Measurements from ENCODE around the gene F12. TPM values are rescaled to one million over a fixed set of nuclear protein-coding genes. Genes with fewer than 3 reads are reported as not detected.
A peak's percentile ranks its signal among the peaks of the same experiment; 100 is the strongest.

The F12 gene
- total and polyA plus RNA-seq, 3 experiments from 2014 or later: 1.9 to 10.3 (median 9.2) TPM

DNA sequence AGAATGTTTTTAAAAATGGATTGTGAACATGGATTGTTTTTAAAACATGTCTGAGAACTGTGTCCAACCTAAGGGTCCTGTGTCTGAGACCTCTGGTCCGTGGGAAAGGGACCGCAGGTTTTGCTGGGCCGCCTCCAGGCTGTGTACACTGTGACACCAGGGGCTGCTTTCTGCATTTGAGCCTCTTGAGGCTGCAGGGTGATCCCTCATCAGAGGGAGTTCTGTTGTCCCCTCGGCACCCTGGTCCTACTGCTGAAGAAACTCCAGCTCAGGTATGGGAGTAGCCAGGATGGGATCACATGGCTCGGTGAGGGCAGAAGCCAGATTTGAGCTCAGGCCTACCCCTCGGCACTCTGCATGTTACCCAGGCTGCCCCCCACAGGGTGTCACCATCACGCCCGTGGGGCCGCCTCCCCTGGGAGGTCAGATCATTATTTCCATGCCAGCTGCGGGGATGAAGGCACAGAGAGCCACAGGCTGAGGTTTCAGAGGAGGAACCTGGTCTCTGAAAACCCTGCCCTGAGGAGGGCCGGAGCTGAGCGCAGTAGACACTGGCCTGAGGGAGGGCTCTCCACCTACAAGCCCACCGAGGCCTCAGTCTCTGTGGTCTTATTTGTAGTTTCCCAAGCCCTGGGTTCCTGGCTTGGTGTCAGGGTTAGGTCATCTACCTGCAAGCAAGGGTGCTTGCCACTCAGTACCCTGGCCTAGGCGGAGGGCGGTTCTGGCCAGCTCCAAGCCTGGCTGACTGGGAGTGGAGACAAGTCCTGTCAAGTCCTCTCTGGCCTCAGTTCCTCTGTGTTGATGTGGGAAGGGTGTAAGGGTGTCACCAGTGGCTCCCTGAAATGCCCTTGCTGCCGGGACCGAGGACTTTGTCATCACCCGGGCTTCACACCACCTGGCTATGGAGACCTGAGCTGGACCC, 40.0 kb upstream of the F12 start:
- no peak overlapping the region for H3K4me3 ChIP-seq (ENCODE audit: low read length)
- peak in 1 of 5 donors; percentile 47 for DNase-seq
- no peaks in the 10 kb centered on the region for H3K27me3 ChIP-seq (ENCODE audit: insufficient read depth, low read length, poor library complexity, severe bottlenecking)
- H3K27ac ChIP-seq (ENCODE audit: low read depth, low read length): no peak overlapping the region
- peaks cover 0 to 2% (median 0%) of the 10 kb centered on the region in 3 donors for H3K36me3 Mint-ChIP-seq
- peaks cover 40 to 56% (median 41%) of the 10 kb centered on the region in 3 donors for H3K4me1 Mint-ChIP-seq
- POLR2A ChIA-PET: interaction anchor here (2.4 to 8.6 kb wide), 4 partner anchors 18 to 46 kb away, joined by 10 to 154 read pairs (median 75); partner anchors contain the start of gene GRK6
- H3K4me3 Mint-ChIP-seq: peak overlapping the region in 3 of 7 donors; percentile 32 to 82 (median 81)
- H3K27ac Mint-ChIP-seq: peak overlapping the region in 4 of 8 donors; percentile 29 to 97 (median 48)
- no peaks in the 10 kb centered on the region for H3K9me3 Mint-ChIP-seq
- H3K4me1 ChIP-seq (ENCODE audit: insufficient read depth, low read length): peaks cover 45% of the 10 kb centered on the region
- CTCF ChIA-PET: interaction anchor here (0.9 to 20.8 kb wide), 7 partner anchors 10 to 139 kb away, joined by 3 to 326 read pairs (median 6); partner anchors contain the start of genes F12, GRK6 and PFN3
- no peaks in the 10 kb centered on the region for H3K36me3 ChIP-seq (ENCODE audit: insufficient read depth, low read length)
- H3K27me3 Mint-ChIP-seq: peaks cover 0 to 3% of the 10 kb centered on the region in 2 donors
- no peaks in the 10 kb centered on the region for H3K9me3 ChIP-seq (ENCODE audit: low read length)

DNA sequence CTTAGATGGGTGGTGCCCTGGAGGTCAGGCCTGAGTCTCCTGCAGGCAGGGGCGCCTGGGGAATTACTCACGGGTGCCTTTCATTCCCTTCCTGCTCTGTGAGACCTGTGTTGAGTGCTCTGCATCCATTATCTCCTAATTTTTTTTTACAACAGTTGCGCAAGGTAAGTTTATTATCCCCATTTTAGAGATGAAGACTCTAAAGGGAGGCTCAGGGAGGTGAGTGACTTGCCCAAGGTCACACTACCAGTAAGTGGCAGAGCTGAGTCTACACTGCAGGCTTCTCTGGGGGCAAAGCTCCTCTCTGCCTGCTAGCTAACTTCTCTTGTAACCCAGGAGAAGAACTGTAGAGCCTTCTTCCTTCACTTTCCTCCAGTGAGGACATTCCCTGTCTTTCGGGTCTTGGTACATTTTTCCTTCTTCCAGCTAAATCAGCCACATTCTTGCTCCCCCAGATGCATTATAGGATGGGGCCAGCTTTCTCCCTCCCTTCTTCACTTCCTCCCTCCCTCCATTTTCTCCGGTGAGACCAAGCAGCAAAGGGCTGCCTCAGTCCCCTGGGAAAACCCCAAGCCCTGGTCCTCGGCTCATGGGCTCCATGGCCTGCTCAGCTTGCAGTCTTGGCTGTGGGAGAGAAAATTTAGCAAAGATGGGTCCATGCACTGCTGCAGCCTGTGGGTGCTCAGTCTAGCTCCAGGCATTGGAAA, 39.0 kb upstream of the F12 start:
- CTCF ChIA-PET: interaction anchor here (0.9 to 20.8 kb wide), 10 partner anchors 9 to 138 kb away, joined by 3 to 326 read pairs (median 5); partner anchors contain the start of genes F12, GRK6 and PFN3
- DNase-seq: no peak
- POLR2A ChIA-PET: interaction anchor here (0.9 to 8.6 kb wide), 6 partner anchors 11 to 75 kb away, joined by 3 to 154 read pairs (median 33); partner anchors contain the start of gene GRK6
- Mint-ChIP-seq H3K27ac (peak overlapping the region; percentile 14 to 97 (median 82)), H3K27me3 (no peaks in the 10 kb centered on the region), H3K4me3 (peak overlapping the region; percentile 10 to 82 (median 75)), H3K4me1 (peaks cover 39 to 54% (median 42%) of the 10 kb centered on the region in 3 donors), H3K36me3 (peaks cover 0 to 2% (median 0%) of the 10 kb centered on the region in 3 donors), H3K9me3 (no peaks in the 10 kb centered on the region)
- Histone ChIP-seq H3K9me3 (ENCODE audit: low read length) (no peaks in the 10 kb centered on the region), H3K4me1 (ENCODE audit: insufficient read depth, low read length) (peaks cover 36% of the 10 kb centered on the region), H3K27me3 (ENCODE audit: insufficient read depth, low read length, poor library complexity, severe bottlenecking) (no peaks in the 10 kb centered on the region), H3K36me3 (ENCODE audit: insufficient read depth, low read length) (no peaks in the 10 kb centered on the region), H3K4me3 (ENCODE audit: low read length) (no peak overlapping the region), H3K27ac (ENCODE audit: low read depth, low read length) (no peak overlapping the region)

DNA sequence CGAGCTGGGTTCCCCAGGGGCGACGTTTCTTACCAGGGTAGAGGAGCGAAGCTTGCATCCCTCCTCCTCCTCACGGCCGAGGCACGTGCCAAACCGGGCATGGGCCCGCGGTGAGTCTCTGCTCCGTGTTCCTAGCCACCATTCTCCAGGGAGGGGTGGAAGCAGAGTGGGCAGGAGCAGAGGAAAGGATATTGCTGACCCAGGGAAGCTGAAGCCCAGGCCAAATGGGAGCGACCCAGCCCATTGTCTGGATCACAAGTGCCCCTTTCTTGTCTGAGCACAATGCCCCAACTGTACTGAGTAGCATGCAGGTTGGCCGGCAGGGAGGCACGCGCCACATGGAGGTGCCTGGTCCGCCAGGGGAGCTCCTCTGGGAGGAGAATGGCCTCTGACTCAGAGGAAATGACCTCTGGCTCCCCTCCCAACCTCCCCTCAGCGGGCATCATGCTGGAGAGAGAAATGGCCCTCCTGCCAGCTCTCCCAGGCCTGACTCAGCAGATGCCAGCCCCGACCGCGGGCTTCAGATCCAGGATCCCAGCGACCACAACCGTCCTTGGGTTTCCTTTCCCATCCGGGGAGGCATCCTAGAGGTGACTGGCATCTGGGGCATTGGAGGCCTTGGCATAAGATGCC, 38.4 kb upstream of the F12 start:
- CTCF ChIA-PET: interaction anchor here (0.9 to 20.8 kb wide), 10 partner anchors 10 to 138 kb away, joined by 3 to 326 read pairs (median 5); partner anchors contain the start of genes F12, GRK6 and PFN3
- H3K4me1 Mint-ChIP-seq: peaks cover 38 to 54% (median 42%) of the 10 kb centered on the region in 3 donors
- Histone ChIP-seq H3K4me3 (ENCODE audit: low read length) (peak overlapping the region; percentile 32), H3K27ac (ENCODE audit: low read depth, low read length) (peak overlapping the region; percentile 43), H3K4me1 (ENCODE audit: insufficient read depth, low read length) (peaks cover 32% of the 10 kb centered on the region), H3K9me3 (ENCODE audit: low read length) (no peaks in the 10 kb centered on the region), H3K27me3 (ENCODE audit: insufficient read depth, low read length, poor library complexity, severe bottlenecking) (no peaks in the 10 kb centered on the region), H3K36me3 (ENCODE audit: insufficient read depth, low read length) (no peaks in the 10 kb centered on the region)
- POLR2A ChIA-PET: interaction anchor here (0.6 to 8.6 kb wide), 9 partner anchors 7 to 315 kb away, joined by 3 to 154 read pairs (median 9); partner anchors contain the start of genes GRK6 and LMAN2
- peak in 1 of 5 donors; percentile 56 for DNase-seq
- H3K4me3 Mint-ChIP-seq: peak overlapping the region; percentile 63 to 82 (median 75)
- H3K36me3 Mint-ChIP-seq: peaks cover 0 to 6% (median 0%) of the 10 kb centered on the region in 3 donors
- H3K27ac Mint-ChIP-seq: peak overlapping the region in 5 of 8 donors; percentile 63 to 97 (median 90)
- no peaks in the 10 kb centered on the region for H3K27me3 Mint-ChIP-seq
- no peaks in the 10 kb centered on the region for H3K9me3 Mint-ChIP-seq

DNA sequence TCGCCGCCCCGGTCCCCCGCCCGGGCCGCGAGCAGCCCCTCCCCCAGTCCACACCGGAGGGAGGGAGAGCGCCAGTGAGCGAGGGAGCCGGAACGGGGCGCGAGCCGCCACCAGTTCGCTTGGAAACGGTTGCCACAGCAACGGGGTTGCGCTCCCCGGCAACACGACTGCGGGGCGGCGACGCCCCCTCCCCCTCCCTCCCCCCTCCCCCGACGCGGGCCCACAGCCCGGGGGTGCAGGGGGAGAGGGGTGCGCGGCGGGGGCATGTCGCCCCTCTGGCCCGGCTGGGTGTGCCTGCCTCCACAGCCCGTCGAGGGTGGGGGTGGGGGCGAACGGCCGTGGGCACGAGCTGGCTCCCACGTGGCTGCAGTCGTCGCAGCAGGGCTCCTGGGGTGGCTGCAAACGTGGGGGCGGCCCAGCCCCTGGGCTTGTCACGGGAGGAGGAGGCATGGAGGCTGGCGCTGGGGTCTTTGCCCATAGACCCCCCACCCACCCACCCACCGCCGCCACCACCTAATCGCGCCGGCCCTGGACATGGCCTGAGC, 37.8 kb upstream of the F12 start:
- peak; percentile 67 to 91 (median 81) for DNase-seq
- H3K36me3 ChIP-seq (ENCODE audit: insufficient read depth, low read length): peaks cover under 1% of the 10 kb centered on the region
- H3K36me3 Mint-ChIP-seq: peaks cover 0 to 12% (median 0%) of the 10 kb centered on the region in 3 donors
- H3K4me3 Mint-ChIP-seq: peak overlapping the region in 5 of 7 donors; percentile 63 to 78 (median 72)
- no peaks in the 10 kb centered on the region for H3K27me3 Mint-ChIP-seq
- peaks cover 41 to 59% (median 42%) of the 10 kb centered on the region in 3 donors for H3K4me1 Mint-ChIP-seq
- H3K27ac Mint-ChIP-seq: peak overlapping the region in 3 of 8 donors; percentile 79 to 97 (median 90)
- H3K9me3 Mint-ChIP-seq: no peaks in the 10 kb centered on the region
- H3K27me3 ChIP-seq (ENCODE audit: insufficient read depth, low read length, poor library complexity, severe bottlenecking): no peaks in the 10 kb centered on the region
- peak overlapping the region; percentile 37 for H3K4me3 ChIP-seq (ENCODE audit: low read length)
- ChIA-PET POLR2A (interaction anchor here (0.6 to 8.6 kb wide), 9 partner anchors 8 to 314 kb away, joined by 3 to 154 read pairs (median 9); partner anchors contain the start of genes GRK6 and LMAN2), CTCF (interaction anchor here (1.1 to 20.8 kb wide), 8 partner anchors 10 to 137 kb away, joined by 3 to 326 read pairs (median 6); partner anchors contain the start of genes F12, GRK6 and PFN3)
- H3K9me3 ChIP-seq (ENCODE audit: low read length): no peaks in the 10 kb centered on the region
- H3K27ac ChIP-seq (ENCODE audit: low read depth, low read length): peak overlapping the region; percentile 66
- peaks cover 32% of the 10 kb centered on the region for H3K4me1 ChIP-seq (ENCODE audit: insufficient read depth, low read length)

DNA sequence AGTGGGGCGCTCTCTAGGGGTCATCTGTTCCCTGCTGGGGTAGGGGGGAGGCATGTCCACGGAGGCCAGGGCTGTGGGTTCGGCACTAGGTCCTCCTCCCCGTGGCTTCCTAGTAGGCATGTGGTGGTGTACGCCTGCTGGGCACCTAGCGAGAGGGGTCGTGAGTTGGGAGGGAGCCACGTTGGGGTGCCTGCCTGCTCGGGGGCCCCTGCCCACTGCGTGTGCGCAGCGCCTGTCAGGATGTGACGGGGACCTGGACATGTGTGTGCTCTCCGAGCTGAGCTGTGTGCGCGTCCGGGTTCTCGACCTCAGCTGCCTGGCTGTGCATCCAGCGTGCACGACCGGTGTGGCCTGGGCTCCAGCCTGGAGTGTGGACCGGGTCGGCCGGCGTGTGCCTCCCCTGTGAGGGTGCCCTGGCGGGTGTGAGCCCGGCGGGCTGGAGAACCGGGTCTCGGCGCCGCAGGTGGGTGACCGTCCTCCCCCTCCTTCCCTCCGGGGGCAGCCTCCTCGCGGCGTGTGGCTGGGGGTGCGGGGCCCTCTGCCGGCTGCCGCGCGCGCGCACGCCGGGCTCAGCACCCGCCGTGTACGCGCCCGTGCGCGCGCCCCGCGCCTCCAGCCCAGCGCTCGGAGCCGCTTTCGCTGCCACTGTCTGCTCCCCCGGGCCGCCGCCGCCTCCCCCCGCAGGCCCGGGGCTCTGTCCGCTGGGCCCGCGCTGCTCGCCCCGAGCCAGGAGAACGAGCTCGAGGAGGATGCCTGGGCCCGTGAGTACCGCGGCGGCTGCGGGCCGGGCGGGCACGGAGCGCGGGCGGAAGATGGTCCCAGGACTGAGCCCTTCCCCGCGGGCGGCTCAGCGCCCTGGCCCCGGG, 37.1 kb upstream of the F12 start, which contains the start of gene PRR7:
Gene PRR7 (plus strand): TSS at position 615 of the 866 bp plus-strand sequence. CDS start 8,254 bp downstream, outside the sequence.
- H3K4me3 Mint-ChIP-seq: peak within 1 kb of the TSS; percentile 74 to 92 (median 85)
- CTCF ChIA-PET: interaction anchor here (0.6 to 20.8 kb wide), 15 partner anchors 8 to 137 kb away, joined by 3 to 326 read pairs (median 4); partner anchors contain the start of genes F12, GRK6 and PFN3

DNA sequence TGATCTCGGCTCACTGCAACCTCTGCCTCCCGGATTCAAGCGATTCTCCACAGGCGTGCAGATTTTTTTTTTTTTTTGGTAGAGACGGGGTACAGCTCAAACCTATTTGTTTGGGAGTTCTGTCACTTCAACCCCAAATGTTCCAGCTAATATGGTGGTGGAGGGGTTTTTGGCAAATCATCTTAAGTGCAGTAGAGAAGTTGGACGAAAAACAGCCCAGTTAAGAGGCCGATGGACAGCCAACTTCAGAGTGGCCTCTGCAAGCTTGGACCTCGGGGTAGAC, 36.5 kb upstream of the F12 start:
- H3K9me3 Mint-ChIP-seq: no peaks in the 10 kb centered on the region
- ChIA-PET CTCF (interaction anchor here (0.6 to 20.8 kb wide), 13 partner anchors 9 to 136 kb away, joined by 3 to 326 read pairs (median 4); partner anchors contain the start of genes F12, GRK6 and PFN3), POLR2A (interaction anchor here (0.9 to 8.6 kb wide), 10 partner anchors 9 to 331 kb away, joined by 3 to 154 read pairs (median 8); partner anchors contain the start of genes GRK6 and LMAN2)
- H3K36me3 Mint-ChIP-seq: peaks cover 0 to 22% (median 0%) of the 10 kb centered on the region in 3 donors
- H3K9me3 ChIP-seq (ENCODE audit: low read length): no peaks in the 10 kb centered on the region
- H3K4me3 ChIP-seq (ENCODE audit: low read length): peak overlapping the region; percentile 56
- peak overlapping the region; percentile 66 for H3K27ac ChIP-seq (ENCODE audit: low read depth, low read length)
- peak overlapping the region; percentile 74 to 92 (median 85) for H3K4me3 Mint-ChIP-seq
- H3K4me1 Mint-ChIP-seq: peaks cover 38 to 53% (median 38%) of the 10 kb centered on the region in 3 donors
- H3K27me3 ChIP-seq (ENCODE audit: insufficient read depth, low read length, poor library complexity, severe bottlenecking): no peaks in the 10 kb centered on the region
- H3K36me3 ChIP-seq (ENCODE audit: insufficient read depth, low read length): peaks cover 13% of the 10 kb centered on the region
- peaks cover 35% of the 10 kb centered on the region for H3K4me1 ChIP-seq (ENCODE audit: insufficient read depth, low read length)
- H3K27ac Mint-ChIP-seq: peak overlapping the region; percentile 83 to 100 (median 98)
- peak in 1 of 5 donors; percentile 35 for DNase-seq
- H3K27me3 Mint-ChIP-seq: no peaks in the 10 kb centered on the region

More for the DNA sequence above, 37.1 kb upstream of the F12 start, which contains the start of gene PRR7:
- peak within 1 kb of the TSS; percentile 83 to 100 (median 98) for H3K27ac Mint-ChIP-seq
- DNase-seq: peak; percentile 58 to 85 (median 81)
- peak within 1 kb of the TSS; percentile 56 for H3K4me3 ChIP-seq (ENCODE audit: low read length)
- H3K4me1 Mint-ChIP-seq: peaks cover 39 to 55% (median 40%) of the 10 kb centered on the region in 3 donors
- H3K9me3 ChIP-seq (ENCODE audit: low read length): no peaks in the 10 kb centered on the region
- H3K27ac ChIP-seq (ENCODE audit: low read depth, low read length): peak within 1 kb of the TSS; percentile 66
- POLR2A ChIA-PET: interaction anchor here (0.9 to 8.6 kb wide), 11 partner anchors 9 to 331 kb away, joined by 3 to 154 read pairs (median 7); partner anchors contain the start of genes GRK6 and LMAN2
- H3K27me3 ChIP-seq (ENCODE audit: insufficient read depth, low read length, poor library complexity, severe bottlenecking): no peaks in the 10 kb centered on the region
- H3K4me1 ChIP-seq (ENCODE audit: insufficient read depth, low read length): peaks cover 32% of the 10 kb centered on the region
- no peaks in the 10 kb centered on the region for H3K27me3 Mint-ChIP-seq
- peaks cover 8% of the 10 kb centered on the region for H3K36me3 ChIP-seq (ENCODE audit: insufficient read depth, low read length)
- no peaks in the 10 kb centered on the region for H3K9me3 Mint-ChIP-seq
- peaks cover 0 to 19% (median 0%) of the 10 kb centered on the region in 3 donors for H3K36me3 Mint-ChIP-seq
